GM21717 (cell line): ENCODE results near the gene DSCAM.
"Not testable (repeated sequence)": the region's sequence is repeated elsewhere in the genome, so short reads cannot be mapped to it uniquely, and the experiment has no call there.

Experiments
- ATAC-seq: cut with Tn5 transposase; IDR thresholded peaks from one replicate; pipeline ENCODE4 v1.9.1; 2021; ENCODE audit warnings: mild to moderate bottlenecking, moderate library complexity; ENCODE audit not compliant: unreplicated experiment

The DSCAM gene, protein sequence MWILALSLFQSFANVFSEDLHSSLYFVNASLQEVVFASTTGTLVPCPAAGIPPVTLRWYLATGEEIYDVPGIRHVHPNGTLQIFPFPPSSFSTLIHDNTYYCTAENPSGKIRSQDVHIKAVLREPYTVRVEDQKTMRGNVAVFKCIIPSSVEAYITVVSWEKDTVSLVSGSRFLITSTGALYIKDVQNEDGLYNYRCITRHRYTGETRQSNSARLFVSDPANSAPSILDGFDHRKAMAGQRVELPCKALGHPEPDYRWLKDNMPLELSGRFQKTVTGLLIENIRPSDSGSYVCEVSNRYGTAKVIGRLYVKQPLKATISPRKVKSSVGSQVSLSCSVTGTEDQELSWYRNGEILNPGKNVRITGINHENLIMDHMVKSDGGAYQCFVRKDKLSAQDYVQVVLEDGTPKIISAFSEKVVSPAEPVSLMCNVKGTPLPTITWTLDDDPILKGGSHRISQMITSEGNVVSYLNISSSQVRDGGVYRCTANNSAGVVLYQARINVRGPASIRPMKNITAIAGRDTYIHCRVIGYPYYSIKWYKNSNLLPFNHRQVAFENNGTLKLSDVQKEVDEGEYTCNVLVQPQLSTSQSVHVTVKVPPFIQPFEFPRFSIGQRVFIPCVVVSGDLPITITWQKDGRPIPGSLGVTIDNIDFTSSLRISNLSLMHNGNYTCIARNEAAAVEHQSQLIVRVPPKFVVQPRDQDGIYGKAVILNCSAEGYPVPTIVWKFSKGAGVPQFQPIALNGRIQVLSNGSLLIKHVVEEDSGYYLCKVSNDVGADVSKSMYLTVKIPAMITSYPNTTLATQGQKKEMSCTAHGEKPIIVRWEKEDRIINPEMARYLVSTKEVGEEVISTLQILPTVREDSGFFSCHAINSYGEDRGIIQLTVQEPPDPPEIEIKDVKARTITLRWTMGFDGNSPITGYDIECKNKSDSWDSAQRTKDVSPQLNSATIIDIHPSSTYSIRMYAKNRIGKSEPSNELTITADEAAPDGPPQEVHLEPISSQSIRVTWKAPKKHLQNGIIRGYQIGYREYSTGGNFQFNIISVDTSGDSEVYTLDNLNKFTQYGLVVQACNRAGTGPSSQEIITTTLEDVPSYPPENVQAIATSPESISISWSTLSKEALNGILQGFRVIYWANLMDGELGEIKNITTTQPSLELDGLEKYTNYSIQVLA (N-terminal part only)

DNA sequence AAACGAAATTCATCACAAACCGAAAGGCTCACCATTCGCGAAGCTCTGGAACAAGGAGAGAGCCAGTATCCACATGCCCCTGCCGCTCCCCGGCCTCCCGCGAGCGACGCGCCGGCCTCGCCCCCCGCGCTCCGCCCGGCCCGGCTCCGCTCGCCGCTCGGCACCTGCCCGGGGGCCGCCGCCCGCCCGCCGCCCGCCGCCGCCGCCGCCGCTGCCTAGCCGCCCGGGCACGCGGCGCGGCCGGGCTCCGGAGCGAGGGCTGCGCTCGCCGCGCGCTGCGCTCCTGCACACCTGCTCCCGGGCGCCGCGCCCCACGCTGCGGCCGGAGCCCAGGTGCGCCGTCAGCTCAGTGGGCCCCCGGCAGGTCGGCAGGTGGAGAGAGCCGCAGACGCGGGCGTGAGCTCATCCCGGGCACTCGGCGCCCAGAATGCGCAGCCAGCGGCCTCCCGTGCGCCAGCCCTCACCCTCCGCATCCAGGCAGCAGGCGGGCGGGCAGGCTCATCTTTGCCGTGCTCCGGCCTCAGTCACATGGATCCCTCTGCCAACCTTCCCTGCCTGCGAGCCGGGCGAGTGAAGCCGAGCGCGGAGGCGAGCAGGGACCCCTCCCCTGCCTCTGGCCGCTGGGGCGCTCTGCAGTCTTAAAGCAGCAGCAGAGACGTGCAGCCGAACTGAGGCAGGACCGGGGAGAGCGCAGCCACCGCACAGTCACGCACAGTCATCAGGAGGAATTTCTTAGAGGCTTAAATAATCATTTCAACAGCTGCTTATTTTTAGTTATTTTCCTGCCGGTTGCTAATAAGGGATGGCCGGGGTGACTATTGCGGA is at the start of gene DSCAM:
DSCAM (minus strand) TSS at position 572 of the 825 bp plus-strand sequence; CDS start at position 75, 497 bp downstream.
- no peak for ATAC-seq

DNA sequence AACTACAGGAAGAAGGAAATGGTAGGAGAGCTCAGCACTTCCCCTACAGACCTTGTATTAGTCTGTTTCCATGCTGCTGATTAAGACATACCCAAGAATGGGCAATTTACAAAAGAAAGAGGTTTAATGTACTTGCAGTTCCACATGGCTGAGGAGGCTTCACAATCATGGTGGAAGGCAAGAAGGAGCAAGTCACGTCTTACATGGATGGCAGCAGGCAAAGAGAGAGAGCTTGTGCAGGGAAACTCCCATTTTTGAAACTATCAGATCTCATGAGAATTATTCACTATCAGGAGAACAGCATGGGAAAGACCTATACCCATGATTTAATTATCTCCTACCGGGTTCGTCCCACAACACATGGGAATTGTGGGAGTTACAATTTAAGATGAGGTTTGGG is 48.7 kb upstream of the DSCAM start:
- ATAC-seq: not testable (repeated sequence)

DNA sequence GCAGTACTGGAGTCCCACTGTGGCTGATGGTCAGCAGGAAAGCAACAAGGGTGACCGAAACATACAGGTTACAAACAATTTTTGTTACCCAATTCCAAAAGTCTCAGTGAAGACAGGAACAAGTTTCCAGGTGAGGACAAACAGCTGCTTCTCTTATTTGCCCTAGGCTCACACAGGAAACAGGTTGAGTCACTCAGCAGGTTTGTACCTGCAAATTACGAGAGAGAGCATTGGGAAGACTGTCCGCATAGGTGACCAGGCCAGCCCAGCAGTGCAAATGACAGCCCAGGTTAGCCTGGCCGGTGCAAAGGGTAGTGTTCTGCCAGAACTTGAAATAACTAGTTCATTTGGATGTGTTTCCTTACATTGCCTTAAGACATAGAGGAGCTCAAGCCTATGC is 40.0 kb upstream of the DSCAM start:
- ATAC-seq: no peak

DNA sequence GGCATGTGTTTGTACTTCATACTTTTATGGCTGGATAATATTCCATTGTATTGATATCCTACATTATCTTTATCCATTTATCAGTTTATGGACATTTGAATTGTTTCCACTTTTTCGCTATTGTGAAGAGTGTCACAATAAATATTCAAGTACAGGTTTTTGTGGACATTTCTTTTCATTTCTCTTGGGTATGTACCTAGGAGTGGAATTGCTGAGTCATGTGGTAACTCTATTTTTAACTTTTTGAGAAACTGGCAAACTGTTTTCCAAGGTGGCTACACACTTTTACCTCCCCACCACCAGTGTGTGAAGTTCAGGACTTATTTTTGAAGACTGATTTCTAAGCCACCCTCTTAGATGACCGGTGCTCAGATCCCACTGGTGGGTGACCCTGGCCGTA is 39.0 kb upstream of the DSCAM start:
- no peak for ATAC-seq

DNA sequence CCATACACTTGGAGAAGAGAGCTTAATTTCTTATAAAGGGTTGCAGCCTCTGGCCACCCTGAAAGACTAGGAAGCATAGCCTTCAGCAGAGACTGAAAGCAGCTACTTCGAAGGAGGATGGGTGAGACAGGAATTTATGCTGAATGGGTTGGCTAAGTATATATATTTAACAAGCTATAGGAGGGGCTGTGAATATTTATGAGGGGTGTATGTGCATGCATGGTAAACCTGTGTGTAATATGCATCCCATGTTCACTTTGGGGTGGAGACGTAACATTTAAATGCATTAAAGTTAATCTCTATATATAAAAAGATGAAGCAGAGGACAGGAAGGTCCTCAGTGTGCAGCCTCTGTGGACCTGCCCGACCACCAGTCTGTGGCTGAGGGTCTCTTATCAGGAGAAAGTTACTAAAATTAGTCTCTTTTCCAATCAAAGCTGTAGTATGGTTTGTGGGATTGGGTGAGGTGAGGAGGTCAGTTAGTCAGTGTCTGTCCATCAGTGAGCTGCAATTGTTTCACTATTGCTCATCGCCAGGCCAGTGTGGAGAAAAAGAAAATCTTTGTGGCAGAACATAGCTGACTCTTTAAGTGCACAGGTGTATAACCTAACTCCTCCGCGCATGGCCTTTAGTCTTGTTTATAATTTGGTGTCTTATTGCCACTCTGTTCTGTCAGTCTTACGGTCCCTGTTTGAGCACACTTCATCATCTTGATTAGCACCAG is 35.4 kb upstream of the DSCAM start:
- no peak for ATAC-seq

DNA sequence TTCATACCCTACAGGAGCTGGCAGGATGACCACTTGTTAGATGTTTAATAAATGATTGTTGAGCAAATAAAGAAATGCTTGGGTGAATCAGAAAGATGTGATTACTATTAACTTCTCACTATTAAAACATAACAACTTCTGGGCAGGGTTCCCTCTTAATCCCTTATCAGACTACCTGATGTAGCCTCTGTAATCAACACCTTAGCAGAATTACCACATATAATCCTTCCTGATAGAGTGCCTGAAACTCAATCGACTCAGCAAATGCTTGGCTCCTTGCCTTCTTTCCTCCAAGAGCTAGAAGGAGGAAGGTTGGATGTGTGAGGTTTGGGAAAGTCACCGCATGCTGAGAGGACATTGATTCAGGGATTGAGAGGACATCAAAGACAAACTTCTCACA is 34.8 kb upstream of the DSCAM start:
- no peak for ATAC-seq

DNA sequence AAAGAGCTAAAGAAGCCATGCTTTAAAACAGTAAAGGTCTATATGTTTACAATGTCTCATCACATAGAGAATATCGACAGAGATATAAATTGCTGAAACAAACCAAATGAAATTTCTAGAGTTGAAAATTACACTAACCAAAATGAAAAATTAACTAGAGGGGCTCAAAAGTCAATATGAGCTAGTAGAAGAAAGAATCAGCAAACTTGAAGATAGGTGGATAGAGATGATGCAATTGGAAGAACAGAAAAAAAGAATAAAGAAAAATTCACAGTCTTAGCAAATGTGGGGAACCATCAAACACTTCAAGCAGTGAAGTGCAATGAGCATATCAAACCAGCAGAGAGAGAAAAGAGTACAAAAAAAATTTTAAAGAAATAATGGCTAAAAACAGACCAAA is 24.1 kb upstream of the DSCAM start:
- ATAC-seq: no peak

DNA sequence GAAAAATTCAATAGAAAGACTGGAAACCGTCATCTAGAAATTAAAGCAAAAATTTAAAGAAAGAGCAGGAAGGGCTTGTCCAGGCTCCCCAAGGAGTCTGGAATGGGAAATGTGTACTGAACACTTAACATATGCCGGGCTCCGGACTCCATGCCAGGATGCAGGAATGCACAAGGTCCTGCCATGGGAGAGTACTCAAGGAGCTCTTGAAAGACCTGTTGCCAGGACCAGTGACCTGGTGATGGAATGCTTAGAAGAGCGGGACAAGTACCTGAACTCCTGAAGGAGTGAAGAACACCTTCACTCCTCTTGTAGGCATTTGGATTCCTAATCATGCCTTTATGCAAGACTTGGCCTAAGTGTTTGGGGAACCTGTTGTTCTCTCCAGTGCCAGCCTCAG is 16.9 kb upstream of the DSCAM start:
- ATAC-seq: no peak

DNA sequence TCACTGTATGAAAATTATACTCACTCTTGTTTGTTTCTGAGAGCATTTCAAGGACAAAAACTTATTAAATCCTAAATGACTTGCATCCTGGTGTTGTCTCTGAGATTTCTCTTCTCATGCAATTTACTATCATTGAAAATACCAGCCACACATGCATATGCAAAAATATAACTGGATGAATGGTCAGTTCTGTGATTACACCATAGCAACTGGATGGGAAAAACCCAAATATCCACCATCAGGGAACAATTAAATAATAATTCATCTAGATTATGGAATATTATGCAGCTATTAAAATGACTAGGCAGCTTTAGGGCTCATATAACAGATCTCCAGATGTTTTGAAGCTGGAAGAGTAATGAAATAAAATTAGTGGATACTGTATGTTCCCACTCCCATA is 11.6 kb upstream of the DSCAM start:
- ATAC-seq: no peak

DNA sequence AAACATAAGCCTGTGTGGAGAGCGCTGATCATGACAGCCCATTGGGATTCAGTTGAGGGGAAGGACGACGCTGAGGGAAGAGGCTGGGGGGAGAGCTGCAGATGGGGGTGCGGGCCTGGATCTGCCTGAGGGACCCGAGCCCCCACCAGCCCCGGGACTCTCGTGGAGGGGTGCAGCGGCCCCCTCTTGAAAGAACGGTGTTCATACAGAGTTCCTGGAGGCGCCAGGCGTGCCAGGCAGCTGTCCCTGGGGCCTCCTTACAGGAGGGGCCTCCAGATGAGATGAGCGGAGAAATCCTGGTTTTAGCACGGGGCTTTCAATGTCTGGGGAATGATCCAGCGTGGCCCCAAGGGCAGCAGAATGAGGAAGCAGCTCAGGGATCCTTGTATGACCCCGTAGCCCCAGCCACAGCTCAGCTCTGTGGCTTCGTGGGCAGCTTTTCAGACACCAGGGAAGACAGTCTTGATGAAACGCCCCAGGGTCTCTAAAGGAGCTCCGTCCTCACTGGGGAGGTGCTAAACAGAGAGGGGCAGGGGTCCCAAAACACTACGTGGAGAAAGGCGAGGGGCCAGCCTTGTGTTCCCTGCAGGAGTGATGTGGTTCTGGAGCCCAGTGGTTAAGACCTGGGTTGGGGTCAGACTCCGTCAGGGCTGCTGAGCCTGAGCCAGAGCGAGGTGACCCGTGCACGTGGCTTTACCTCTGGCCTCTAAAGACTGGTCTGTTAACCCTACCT is 7.2 kb upstream of the DSCAM start:
- ATAC-seq: no peak

DNA sequence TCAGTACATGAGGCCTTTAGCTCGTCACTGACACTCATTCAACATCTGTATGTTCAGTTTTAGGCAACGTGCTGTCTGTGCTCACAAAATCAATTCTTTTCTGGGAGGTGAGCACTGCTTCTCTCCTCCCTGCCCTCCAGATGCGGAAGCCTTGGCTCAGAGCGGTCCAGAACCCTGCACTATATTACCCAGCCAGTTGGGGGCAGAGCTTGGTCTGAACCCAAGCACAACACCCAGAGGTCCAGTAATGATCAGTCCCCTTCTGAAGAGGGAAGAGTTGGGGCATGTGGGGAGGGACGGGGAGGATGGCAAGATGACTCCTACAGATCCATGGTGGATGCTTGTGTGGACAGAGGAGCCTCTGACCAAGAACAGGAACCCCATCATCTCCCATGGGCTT is 5.6 kb upstream of the DSCAM start:
- no peak for ATAC-seq

DNA sequence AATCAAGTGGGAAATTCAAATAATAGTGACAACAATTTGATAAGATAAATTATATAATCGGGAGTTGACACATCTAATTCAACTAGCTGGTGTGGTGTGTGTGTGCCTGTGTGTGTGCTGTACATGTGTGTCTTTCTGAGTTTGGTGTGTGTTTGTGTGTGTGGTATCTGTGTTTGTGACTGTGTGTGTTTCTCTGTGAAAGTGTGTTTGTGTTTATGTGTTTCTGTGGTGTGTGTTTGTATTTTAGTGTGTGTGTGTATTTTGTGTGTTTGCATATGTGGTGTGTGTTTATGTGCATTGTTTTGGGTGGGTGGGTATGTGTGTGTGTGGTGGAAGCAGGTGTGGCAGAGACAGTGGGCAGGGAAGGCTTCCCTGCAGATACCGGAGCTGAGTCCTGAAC is 4.8 kb upstream of the DSCAM start:
- no peak for ATAC-seq

DNA sequence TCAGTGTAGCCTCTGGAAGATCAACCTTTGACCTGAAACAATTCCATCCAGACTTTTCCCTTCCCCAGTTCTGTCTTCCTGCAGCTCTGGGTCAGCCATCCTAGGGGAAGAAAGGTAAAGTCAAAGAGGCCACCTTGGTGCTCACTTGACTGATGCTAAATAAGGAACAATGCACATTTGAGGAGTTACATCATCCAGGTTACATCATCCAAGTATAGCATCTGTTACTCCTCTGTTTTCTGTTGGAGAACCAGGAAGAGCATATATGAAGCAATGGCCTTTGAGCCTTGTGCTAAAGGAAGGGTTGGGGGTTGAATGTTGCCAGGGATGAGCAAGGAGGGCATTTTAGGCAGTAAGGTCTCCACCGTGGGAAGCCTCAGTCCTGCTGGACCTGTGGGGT is 3.1 kb upstream of the DSCAM start:
- no peak for ATAC-seq

DNA sequence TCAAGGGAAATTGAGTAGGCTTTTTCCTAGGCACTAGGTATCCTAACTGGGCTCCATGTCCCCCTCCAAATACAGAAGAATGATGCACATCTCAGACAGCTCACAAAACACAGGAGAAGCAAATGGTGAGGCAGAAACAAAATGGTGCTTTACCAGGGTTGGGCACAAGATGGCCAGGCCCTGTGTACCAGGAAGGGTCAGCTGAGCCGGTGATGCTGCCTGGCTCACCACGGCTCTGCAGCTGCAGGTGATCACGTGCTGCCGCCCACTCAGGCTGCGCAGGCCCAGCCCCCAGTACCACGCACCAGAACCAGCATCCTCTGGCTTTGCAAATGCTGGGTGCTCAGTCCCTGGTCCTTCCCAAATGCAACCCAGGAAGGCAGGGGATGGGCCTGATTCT is 993 bp upstream of the DSCAM start:
- no peak for ATAC-seq

DNA sequence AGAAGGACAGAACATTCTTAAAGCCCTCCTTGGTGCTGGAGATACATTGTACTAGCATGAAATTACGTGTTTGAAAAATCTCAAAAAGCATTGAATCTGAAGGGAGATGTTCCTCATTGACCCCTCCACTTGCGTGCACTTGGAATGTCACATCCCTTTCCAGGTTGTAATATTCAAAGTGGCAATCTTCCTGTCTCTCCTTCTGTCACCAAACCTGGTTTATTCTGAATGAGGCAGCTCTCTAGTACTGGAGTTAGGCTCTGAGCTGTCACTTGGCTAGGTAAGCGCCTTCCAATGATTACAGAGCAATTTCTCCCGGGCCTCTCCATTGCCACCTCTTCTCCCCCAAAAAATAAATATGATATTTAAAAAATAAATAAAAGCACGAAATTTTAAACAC is 855 bp downstream of the DSCAM start:
- ATAC-seq: no peak

DNA sequence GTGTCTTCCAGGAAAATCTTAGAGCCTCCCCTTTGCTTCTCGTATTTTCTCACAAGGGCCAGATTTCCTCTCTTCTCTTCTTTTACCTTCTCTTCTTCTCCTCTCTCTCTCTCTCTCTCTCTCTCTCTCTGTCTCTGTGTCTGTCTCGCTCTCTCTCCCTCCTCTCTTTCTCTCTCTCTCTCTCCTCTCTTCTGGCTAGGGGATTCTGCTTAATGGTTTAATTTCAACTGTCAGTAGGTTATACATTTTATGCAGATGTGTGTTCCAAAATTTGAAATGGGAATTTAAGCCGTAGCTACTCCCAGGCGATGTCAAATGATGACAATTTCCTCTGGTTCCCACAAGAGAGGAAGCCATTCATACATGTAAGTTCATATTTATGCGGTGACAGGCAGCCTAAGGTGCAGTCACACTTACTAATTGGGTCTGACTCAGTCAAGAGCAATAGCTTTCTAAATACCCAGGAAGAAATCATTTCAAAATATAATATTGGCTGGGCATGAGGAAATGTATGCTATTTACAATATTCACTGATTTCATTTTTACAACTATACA is 1.4 kb downstream of the DSCAM start:
- ATAC-seq: no peak

DNA sequence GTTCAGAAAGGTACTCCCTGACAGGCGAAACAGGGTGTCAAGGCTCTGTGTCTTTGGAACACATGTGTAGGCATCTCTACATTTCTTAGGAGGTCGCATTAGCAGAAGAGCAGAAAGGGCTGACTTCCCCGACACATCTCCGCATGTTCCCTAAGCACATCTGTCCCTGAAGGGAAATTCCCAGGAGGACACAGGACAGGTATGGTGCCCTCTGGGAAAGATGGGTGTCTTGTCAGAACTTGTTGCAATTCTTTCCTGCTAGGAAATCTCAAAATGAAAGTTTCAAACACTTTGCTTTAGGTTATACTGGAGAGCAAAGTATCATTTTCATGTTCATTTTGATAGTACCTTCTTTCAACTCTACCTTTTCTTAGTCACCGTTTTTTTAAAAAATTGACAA is 2.0 kb downstream of the DSCAM start:
- ATAC-seq: no peak

DNA sequence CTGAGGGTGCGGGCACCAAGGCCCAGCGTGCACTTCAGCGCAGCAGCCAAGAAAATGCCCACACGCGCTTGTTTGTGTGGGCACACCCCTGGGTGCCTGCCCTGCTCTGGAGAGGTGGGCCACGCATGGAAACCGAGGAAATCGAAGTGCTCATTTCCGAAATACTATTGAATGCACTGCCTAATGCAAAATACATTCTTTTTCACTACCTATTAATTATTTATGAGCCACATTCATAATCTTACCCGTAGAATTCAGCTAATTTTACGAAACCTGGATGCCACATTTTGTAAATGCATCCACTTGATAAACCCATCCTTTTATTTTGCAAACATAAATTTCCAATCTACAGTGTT is 4.8 kb downstream of the DSCAM start:
- ATAC-seq: no peak

DNA sequence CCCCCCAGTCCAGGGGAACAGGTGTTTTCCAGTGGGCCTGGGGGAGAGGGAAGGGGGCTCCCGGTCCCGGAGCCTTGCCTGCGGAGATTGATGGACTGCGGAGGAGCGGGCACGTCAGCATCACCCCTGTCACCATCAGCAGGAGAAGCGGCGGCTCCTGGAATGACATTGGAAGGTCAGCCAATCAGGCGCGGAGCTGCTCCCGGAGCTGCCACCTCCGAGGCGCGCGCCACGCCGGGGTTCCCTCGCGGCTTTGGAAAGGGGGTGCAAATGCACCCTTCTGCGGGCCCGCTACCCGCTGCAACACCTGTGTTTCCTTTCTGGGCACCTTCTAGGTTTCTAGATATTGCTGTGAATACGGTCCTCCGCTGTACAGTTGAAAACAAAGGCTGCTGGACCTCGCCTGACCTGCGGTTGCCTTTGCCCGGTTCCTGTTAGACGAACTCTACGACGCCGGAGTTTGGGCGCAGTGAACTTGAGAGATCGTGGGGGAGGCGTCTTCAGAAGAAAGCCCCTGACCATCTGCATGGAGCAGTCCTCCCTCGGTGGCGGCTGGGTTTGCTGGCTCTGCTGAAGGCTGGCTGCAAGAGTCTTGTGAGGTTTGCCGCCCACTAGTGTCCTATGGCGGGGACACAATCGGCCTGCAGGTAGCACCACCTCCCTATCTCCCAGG is 5.3 kb downstream of the DSCAM start:
- no peak for ATAC-seq
